IgD-negative memory B cell (primary cell): ENCODE data around the gene PLCXD3. TPM values are rescaled to one million over a fixed set of nuclear protein-coding genes. Genes with fewer than 3 reads are reported as not detected.

Experiments
- H3K27ac Mint-ChIP-seq, 3 donors: one replicate each; pipeline ENCODE4 v1.8.0; 2020 to 2022; ENCODE audit warnings: mild to moderate bottlenecking in 3 of 3, mixed read lengths in 3 of 3, moderate library complexity in 1 of 3
- H3K27me3 Mint-ChIP-seq: one replicate; pipeline ENCODE4 v1.8.0; 2021; ENCODE audit warnings: mixed read lengths
- H3K36me3 Mint-ChIP-seq: one replicate; pipeline ENCODE4 v1.8.0; 2020; ENCODE audit warnings: mild to moderate bottlenecking, mixed read lengths
- H3K4me1 Mint-ChIP-seq, 3 donors: one replicate each; pipeline ENCODE4 v1.8.0; 2020 to 2022; ENCODE audit warnings: mixed read lengths in 3 of 3, mild to moderate bottlenecking in 1 of 3
- H3K4me3 Mint-ChIP-seq, 4 donors: one replicate each; pipeline ENCODE4 v1.8.0; 2020 to 2022; ENCODE audit warnings: mild to moderate bottlenecking in 4 of 4, mixed read lengths in 4 of 4, moderate library complexity in 3 of 4
- H3K9me3 Mint-ChIP-seq, 3 donors: one replicate each; pipeline ENCODE4 v1.8.0; 2020 to 2021; ENCODE audit warnings: mixed read lengths in 3 of 3, mild to moderate bottlenecking in 1 of 3
- polyA plus RNA-seq: library from polyadenylated mRNA; unstranded; fragments of 300-500 nt; fragmentation: Illumina TruSeq; gene quantifications from one replicate; pipeline ENCODE4 v1.2.3, GENCODE V29; 2021

PLCXD3 gene
- polyA plus RNA-seq, 1 donor from 2014 or later: not detected

GRCh38 chr5:41412496-41412895, 97.9 kb downstream of the PLCXD3 start:
- Mint-ChIP-seq H3K4me1 (no peaks in the 10 kb centered on the region), H3K9me3 (peaks cover 0 to 3% (median 0%) of the 10 kb centered on the region in 3 donors), H3K27ac (no peak overlapping the region), H3K4me3 (no peak overlapping the region), H3K36me3 (peaks cover 3% of the 10 kb centered on the region), H3K27me3 (peaks cover 2% of the 10 kb centered on the region)

- no peak overlapping the region for H3K4me3 Mint-ChIP-seq
- H3K36me3 Mint-ChIP-seq: no peaks in the 10 kb centered on the region
- no peaks in the 10 kb centered on the region for H3K4me1 Mint-ChIP-seq
- peaks cover 2% of the 10 kb centered on the region for H3K27me3 Mint-ChIP-seq
- H3K9me3 Mint-ChIP-seq: peaks cover 0 to 5% (median 0%) of the 10 kb centered on the region in 3 donors
- H3K27ac Mint-ChIP-seq: no peak overlapping the region
Measured at GRCh38 chr5:41410737-41411136, 99.7 kb downstream of the PLCXD3 start.

- Mint-ChIP-seq H3K9me3 (peaks cover 0 to 5% (median 0%) of the 10 kb centered on the region in 3 donors), H3K36me3 (no peaks in the 10 kb centered on the region), H3K27ac (no peak overlapping the region), H3K27me3 (peaks cover 2% of the 10 kb centered on the region), H3K4me3 (no peak overlapping the region), H3K4me1 (no peaks in the 10 kb centered on the region)
Measured at GRCh38 chr5:41410307-41410706, 100.1 kb downstream of the PLCXD3 start.

- H3K36me3 Mint-ChIP-seq: no peaks in the 10 kb centered on the region
Measured at GRCh38 chr5:41408676-41409443, 101.5 kb downstream of the PLCXD3 start.

GRCh38 chr5:41406936-41407335, 103.5 kb downstream of the PLCXD3 start:
- Mint-ChIP-seq H3K9me3 (peaks cover 0 to 2% (median 0%) of the 10 kb centered on the region in 3 donors), H3K36me3 (no peaks in the 10 kb centered on the region), H3K4me3 (no peak overlapping the region), H3K27me3 (no peaks in the 10 kb centered on the region), H3K27ac (no peak overlapping the region), H3K4me1 (no peaks in the 10 kb centered on the region)

More at GRCh38 chr5:41408676-41409443, 101.5 kb downstream of the PLCXD3 start:
- Mint-ChIP-seq H3K9me3 (peaks cover 0 to 5% (median 0%) of the 10 kb centered on the region in 3 donors), H3K4me1 (no peaks in the 10 kb centered on the region), H3K27ac (no peak overlapping the region), H3K4me3 (no peak overlapping the region), H3K27me3 (peaks cover 2% of the 10 kb centered on the region)

GRCh38 chr5:41406424-41406823, 104.0 kb downstream of the PLCXD3 start:
- Mint-ChIP-seq H3K9me3 (peaks cover 0 to 2% (median 0%) of the 10 kb centered on the region in 3 donors), H3K27ac (no peak overlapping the region), H3K4me3 (no peak overlapping the region), H3K4me1 (no peaks in the 10 kb centered on the region), H3K36me3 (no peaks in the 10 kb centered on the region), H3K27me3 (no peaks in the 10 kb centered on the region)

- peaks cover 0 to 4% (median 2%) of the 10 kb centered on the region in 3 donors for H3K9me3 Mint-ChIP-seq
- no peak overlapping the region for H3K27ac Mint-ChIP-seq
- no peaks in the 10 kb centered on the region for H3K36me3 Mint-ChIP-seq
- no peak overlapping the region for H3K4me3 Mint-ChIP-seq
- H3K27me3 Mint-ChIP-seq: no peaks in the 10 kb centered on the region
- H3K4me1 Mint-ChIP-seq: no peaks in the 10 kb centered on the region
Measured at GRCh38 chr5:41404757-41405156, 105.6 kb downstream of the PLCXD3 start.

GRCh38 chr5:41403846-41404245, 106.6 kb downstream of the PLCXD3 start:
- no peaks in the 10 kb centered on the region for H3K4me1 Mint-ChIP-seq
- no peaks in the 10 kb centered on the region for H3K27me3 Mint-ChIP-seq
- peaks cover 1 to 11% (median 4%) of the 10 kb centered on the region in 3 donors for H3K9me3 Mint-ChIP-seq
- peaks cover 2% of the 10 kb centered on the region for H3K36me3 Mint-ChIP-seq
- no peak overlapping the region for H3K4me3 Mint-ChIP-seq
- no peak overlapping the region for H3K27ac Mint-ChIP-seq

- no peak overlapping the region for H3K4me3 Mint-ChIP-seq
- H3K4me1 Mint-ChIP-seq: no peaks in the 10 kb centered on the region
- no peak overlapping the region for H3K27ac Mint-ChIP-seq
- H3K27me3 Mint-ChIP-seq: no peaks in the 10 kb centered on the region
- H3K9me3 Mint-ChIP-seq: peaks cover 8 to 19% (median 8%) of the 10 kb centered on the region in 3 donors
- H3K36me3 Mint-ChIP-seq: peaks cover 2% of the 10 kb centered on the region
Measured at GRCh38 chr5:41402845-41403244, 107.6 kb downstream of the PLCXD3 start.

GRCh38 chr5:41399839-41400238, 110.6 kb downstream of the PLCXD3 start:
- Mint-ChIP-seq H3K36me3 (peaks cover 2% of the 10 kb centered on the region), H3K4me1 (no peaks in the 10 kb centered on the region), H3K9me3 (peaks cover 9 to 36% (median 12%) of the 10 kb centered on the region in 3 donors), H3K4me3 (no peak overlapping the region), H3K27me3 (no peaks in the 10 kb centered on the region), H3K27ac (no peak overlapping the region)

- H3K9me3 Mint-ChIP-seq: peaks cover 3 to 24% (median 4%) of the 10 kb centered on the region in 3 donors
- peak overlapping the region in 1 of 4 donors; percentile 19 for H3K4me3 Mint-ChIP-seq
- H3K36me3 Mint-ChIP-seq: no peaks in the 10 kb centered on the region
- no peak overlapping the region for H3K27ac Mint-ChIP-seq
- no peaks in the 10 kb centered on the region for H3K4me1 Mint-ChIP-seq
- no peaks in the 10 kb centered on the region for H3K27me3 Mint-ChIP-seq
Measured at GRCh38 chr5:41392016-41392415, 118.4 kb downstream of the PLCXD3 start.

- Mint-ChIP-seq H3K4me3 (no peak overlapping the region), H3K27me3 (no peaks in the 10 kb centered on the region), H3K4me1 (no peaks in the 10 kb centered on the region), H3K36me3 (peaks cover 3% of the 10 kb centered on the region), H3K9me3 (peaks cover 0 to 3% (median 0%) of the 10 kb centered on the region in 3 donors), H3K27ac (no peak overlapping the region)
Measured at GRCh38 chr5:41374631-41375030, 135.8 kb downstream of the PLCXD3 start.

GRCh38 chr5:41373230-41373629, 137.2 kb downstream of the PLCXD3 start:
- Mint-ChIP-seq H3K4me3 (no peak overlapping the region), H3K4me1 (no peaks in the 10 kb centered on the region), H3K36me3 (peaks cover 3% of the 10 kb centered on the region), H3K9me3 (peaks cover 0 to 3% (median 0%) of the 10 kb centered on the region in 3 donors), H3K27me3 (no peaks in the 10 kb centered on the region), H3K27ac (no peak overlapping the region)

- Mint-ChIP-seq H3K4me1 (no peaks in the 10 kb centered on the region), H3K4me3 (no peak overlapping the region), H3K27me3 (no peaks in the 10 kb centered on the region), H3K27ac (no peak overlapping the region), H3K9me3 (peaks cover 0 to 3% (median 2%) of the 10 kb centered on the region in 3 donors), H3K36me3 (peaks cover 3% of the 10 kb centered on the region)
Measured at GRCh38 chr5:41371738-41372137, 138.7 kb downstream of the PLCXD3 start.

GRCh38 chr5:41370482-41370881, 139.9 kb downstream of the PLCXD3 start:
- Mint-ChIP-seq H3K27me3 (no peaks in the 10 kb centered on the region), H3K9me3 (peaks cover 0 to 2% (median 1%) of the 10 kb centered on the region in 3 donors), H3K36me3 (peaks cover 3% of the 10 kb centered on the region), H3K4me1 (no peaks in the 10 kb centered on the region), H3K27ac (no peak overlapping the region), H3K4me3 (no peak overlapping the region)

GRCh38 chr5:41369799-41370198, 140.6 kb downstream of the PLCXD3 start:
- Mint-ChIP-seq H3K4me1 (no peaks in the 10 kb centered on the region), H3K27ac (no peak overlapping the region), H3K36me3 (peaks cover 3% of the 10 kb centered on the region), H3K4me3 (no peak overlapping the region), H3K27me3 (no peaks in the 10 kb centered on the region), H3K9me3 (peaks cover 0 to 2% (median 0%) of the 10 kb centered on the region in 3 donors)
